ENCODE results near the gene FLVCR2.

DNA sequence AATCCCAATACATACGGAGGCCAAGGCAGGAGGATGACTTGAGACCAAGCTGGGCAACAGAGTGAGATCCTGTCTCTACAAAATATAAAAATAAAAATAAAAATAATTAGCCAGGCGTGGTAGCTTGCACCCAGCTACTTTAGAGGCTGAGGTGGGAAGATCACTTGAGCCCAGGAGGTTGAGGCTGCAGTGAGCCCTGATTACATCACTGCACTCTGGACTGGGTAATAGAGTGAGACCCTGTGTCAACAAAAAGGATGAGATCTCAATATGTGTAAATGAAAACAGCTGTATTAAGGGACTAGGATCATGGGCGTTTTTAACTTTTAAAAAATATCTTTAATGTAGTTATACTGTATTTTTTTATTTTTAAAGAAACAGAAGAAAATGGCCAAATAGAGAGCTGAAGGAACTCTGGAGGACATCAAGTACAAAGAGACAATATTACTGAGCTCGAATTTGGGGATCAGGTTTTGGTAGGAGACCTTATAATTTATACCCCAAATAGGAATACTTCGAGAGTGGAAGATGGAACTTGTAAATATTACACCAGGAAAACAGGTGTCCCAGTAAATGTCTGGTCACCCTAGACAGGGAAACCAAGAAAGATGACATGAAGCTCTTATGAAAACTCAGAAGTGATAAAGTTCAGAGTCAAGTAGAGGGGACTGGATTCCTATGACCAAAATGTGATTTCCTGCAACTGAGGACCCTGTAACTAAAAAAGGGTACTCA lies 43.1 kb upstream of the FLVCR2 start:
- TF ChIP-seq, protein P1, sequence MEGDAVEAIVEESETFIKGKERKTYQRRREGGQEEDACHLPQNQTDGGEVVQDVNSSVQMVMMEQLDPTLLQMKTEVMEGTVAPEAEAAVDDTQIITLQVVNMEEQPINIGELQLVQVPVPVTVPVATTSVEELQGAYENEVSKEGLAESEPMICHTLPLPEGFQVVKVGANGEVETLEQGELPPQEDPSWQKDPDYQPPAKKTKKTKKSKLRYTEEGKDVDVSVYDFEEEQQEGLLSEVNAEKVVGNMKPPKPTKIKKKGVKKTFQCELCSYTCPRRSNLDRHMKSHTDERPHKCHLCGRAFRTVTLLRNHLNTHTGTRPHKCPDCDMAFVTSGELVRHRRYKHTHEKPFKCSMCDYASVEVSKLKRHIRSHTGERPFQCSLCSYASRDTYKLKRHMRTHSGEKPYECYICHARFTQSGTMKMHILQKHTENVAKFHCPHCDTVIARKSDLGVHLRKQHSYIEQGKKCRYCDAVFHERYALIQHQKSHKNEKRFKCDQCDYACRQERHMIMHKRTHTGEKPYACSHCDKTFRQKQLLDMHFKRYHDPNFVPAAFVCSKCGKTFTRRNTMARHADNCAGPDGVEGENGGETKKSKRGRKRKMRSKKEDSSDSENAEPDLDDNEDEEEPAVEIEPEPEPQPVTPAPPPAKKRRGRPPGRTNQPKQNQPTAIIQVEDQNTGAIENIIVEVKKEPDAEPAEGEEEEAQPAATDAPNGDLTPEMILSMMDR (conservative IDR thresholded peaks at IDR 0.05; ENCODE audit: low read depth in 2 of 2) = no peak
- no peak for TF ChIP-seq EZH2phosphoT487 (IDR thresholded peaks at IDR 0.05; ENCODE audit: unreplicated experiment)
- TF ChIP-seq, protein P2, sequence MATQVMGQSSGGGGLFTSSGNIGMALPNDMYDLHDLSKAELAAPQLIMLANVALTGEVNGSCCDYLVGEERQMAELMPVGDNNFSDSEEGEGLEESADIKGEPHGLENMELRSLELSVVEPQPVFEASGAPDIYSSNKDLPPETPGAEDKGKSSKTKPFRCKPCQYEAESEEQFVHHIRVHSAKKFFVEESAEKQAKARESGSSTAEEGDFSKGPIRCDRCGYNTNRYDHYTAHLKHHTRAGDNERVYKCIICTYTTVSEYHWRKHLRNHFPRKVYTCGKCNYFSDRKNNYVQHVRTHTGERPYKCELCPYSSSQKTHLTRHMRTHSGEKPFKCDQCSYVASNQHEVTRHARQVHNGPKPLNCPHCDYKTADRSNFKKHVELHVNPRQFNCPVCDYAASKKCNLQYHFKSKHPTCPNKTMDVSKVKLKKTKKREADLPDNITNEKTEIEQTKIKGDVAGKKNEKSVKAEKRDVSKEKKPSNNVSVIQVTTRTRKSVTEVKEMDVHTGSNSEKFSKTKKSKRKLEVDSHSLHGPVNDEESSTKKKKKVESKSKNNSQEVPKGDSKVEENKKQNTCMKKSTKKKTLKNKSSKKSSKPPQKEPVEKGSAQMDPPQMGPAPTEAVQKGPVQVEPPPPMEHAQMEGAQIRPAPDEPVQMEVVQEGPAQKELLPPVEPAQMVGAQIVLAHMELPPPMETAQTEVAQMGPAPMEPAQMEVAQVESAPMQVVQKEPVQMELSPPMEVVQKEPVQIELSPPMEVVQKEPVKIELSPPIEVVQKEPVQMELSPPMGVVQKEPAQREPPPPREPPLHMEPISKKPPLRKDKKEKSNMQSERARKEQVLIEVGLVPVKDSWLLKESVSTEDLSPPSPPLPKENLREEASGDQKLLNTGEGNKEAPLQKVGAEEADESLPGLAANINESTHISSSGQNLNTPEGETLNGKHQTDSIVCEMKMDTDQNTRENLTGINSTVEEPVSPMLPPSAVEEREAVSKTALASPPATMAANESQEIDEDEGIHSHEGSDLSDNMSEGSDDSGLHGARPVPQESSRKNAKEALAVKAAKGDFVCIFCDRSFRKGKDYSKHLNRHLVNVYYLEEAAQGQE (IDR thresholded peaks at IDR 0.05; ENCODE audit: unreplicated experiment) = no peak
- TF ChIP-seq POLR2AphosphoS5 (IDR thresholded peaks at IDR 0.05; ENCODE audit: low read depth) = no peak
- TF ChIP-seq, protein P3, sequence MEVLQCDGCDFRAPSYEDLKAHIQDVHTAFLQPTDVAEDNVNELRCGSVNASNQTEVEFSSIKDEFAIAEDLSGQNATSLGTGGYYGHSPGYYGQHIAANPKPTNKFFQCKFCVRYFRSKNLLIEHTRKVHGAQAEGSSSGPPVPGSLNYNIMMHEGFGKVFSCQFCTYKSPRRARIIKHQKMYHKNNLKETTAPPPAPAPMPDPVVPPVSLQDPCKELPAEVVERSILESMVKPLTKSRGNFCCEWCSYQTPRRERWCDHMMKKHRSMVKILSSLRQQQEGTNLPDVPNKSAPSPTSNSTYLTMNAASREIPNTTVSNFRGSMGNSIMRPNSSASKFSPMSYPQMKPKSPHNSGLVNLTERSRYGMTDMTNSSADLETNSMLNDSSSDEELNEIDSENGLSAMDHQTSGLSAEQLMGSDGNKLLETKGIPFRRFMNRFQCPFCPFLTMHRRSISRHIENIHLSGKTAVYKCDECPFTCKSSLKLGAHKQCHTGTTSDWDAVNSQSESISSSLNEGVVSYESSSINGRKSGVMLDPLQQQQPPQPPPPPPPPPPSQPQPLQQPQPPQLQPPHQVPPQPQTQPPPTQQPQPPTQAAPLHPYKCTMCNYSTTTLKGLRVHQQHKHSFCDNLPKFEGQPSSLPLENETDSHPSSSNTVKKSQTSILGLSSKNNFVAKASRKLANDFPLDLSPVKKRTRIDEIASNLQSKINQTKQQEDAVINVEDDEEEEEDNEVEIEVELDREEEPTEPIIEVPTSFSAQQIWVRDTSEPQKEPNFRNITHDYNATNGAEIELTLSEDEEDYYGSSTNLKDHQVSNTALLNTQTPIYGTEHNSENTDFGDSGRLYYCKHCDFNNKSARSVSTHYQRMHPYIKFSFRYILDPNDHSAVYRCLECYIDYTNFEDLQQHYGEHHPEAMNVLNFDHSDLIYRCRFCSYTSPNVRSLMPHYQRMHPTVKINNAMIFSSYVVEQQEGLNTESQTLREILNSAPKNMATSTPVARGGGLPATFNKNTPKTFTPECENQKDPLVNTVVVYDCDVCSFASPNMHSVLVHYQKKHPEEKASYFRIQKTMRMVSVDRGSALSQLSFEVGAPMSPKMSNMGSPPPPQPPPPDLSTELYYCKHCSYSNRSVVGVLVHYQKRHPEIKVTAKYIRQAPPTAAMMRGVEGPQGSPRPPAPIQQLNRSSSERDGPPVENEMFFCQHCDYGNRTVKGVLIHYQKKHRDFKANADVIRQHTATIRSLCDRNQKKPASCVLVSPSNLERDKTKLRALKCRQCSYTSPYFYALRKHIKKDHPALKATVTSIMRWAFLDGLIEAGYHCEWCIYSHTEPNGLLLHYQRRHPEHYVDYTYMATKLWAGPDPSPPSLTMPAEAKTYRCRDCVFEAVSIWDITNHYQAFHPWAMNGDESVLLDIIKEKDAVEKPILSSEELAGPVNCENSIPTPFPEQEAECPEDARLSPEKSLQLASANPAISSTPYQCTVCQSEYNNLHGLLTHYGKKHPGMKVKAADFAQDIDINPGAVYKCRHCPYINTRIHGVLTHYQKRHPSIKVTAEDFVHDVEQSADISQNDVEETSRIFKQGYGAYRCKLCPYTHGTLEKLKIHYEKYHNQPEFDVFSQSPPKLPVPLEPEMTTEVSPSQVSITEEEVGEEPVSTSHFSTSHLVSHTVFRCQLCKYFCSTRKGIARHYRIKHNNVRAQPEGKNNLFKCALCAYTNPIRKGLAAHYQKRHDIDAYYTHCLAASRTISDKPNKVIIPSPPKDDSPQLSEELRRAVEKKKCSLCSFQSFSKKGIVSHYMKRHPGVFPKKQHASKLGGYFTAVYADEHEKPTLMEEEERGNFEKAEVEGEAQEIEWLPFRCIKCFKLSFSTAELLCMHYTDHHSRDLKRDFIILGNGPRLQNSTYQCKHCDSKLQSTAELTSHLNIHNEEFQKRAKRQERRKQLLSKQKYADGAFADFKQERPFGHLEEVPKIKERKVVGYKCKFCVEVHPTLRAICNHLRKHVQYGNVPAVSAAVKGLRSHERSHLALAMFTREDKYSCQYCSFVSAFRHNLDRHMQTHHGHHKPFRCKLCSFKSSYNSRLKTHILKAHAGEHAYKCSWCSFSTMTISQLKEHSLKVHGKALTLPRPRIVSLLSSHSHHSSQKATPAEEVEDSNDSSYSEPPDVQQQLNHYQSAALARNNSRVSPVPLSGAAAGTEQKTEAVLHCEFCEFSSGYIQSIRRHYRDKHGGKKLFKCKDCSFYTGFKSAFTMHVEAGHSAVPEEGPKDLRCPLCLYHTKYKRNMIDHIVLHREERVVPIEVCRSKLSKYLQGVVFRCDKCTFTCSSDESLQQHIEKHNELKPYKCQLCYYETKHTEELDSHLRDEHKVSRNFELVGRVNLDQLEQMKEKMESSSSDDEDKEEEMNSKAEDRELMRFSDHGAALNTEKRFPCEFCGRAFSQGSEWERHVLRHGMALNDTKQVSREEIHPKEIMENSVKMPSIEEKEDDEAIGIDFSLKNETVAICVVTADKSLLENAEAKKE (CRISPR knock-in tag; IDR thresholded peaks at IDR 0.05) = no peak
- TF ChIP-seq JUNB (IDR thresholded peaks at IDR 0.05; ENCODE audit: unreplicated experiment) = no peak
- TF ChIP-seq CREB1 (CRISPR knock-in tag; IDR thresholded peaks at IDR 0.05; ENCODE audit: low read depth) = no peak
